HUDEP-2 (cell line): ENCODE results near the gene B3GLCT.
A peak's percentile ranks its signal among the peaks of the same experiment; 100 is the strongest.
"Not testable (repeated sequence)": the region's sequence is repeated elsewhere in the genome, so short reads cannot be mapped to it uniquely, and the experiment has no call there.

Source experiments
- DNase-seq, 76 experiments: peaks; one replicate each; lab custom pipeline; 2025; ENCODE audit not compliant: unreplicated experiment in 76 of 76; lab: John Stamatoyannopoulos, UW

B3GLCT gene

GRCh38 chr13:31334994-31335557 lies 135.3 kb downstream of the B3GLCT start:
- no peak for DNase-seq

GRCh38 chr13:31339616-31340015 lies 139.8 kb downstream of the B3GLCT start:
- DNase-seq: not testable (repeated sequence)

- DNase-seq: not testable (repeated sequence)
Observed at GRCh38 chr13:31340848-31341247, 141.1 kb downstream of the B3GLCT start.

GRCh38 chr13:31346891-31347290 lies 147.1 kb downstream of the B3GLCT start:
- no peak for DNase-seq

- DNase-seq: no peak
Observed at GRCh38 chr13:31349156-31349555, 149.4 kb downstream of the B3GLCT start.

GRCh38 chr13:31350560-31350959 lies 150.8 kb downstream of the B3GLCT start:
- no peak for DNase-seq

GRCh38 chr13:31351376-31351775 lies 151.6 kb downstream of the B3GLCT start:
- DNase-seq: no peak

GRCh38 chr13:31352467-31352866 lies 152.7 kb downstream of the B3GLCT start:
- no peak for DNase-seq

GRCh38 chr13:31355001-31355400 lies 155.2 kb downstream of the B3GLCT start:
- no peak for DNase-seq

- DNase-seq: no peak
Observed at GRCh38 chr13:31356991-31357390, 157.2 kb downstream of the B3GLCT start.

GRCh38 chr13:31357581-31357980 lies 157.8 kb downstream of the B3GLCT start:
- no peak for DNase-seq

- no peak for DNase-seq
Observed at GRCh38 chr13:31361673-31362072, 161.9 kb downstream of the B3GLCT start.

- DNase-seq: no peak
Observed at GRCh38 chr13:31365630-31366029, 165.9 kb downstream of the B3GLCT start.

GRCh38 chr13:31367410-31367809 lies 167.6 kb downstream of the B3GLCT start:
- DNase-seq: peak in 4 of 76 experiments; percentile 2 to 9 (median 2)

- no peak for DNase-seq
Observed at GRCh38 chr13:31369213-31369612, 169.4 kb downstream of the B3GLCT start.

- no peak for DNase-seq
Observed at GRCh38 chr13:31372454-31372853, 172.7 kb downstream of the B3GLCT start.

- DNase-seq: no peak
Observed at GRCh38 chr13:31374682-31375081, 174.9 kb downstream of the B3GLCT start.

GRCh38 chr13:31377946-31378345 lies 178.2 kb downstream of the B3GLCT start:
- DNase-seq: no peak

GRCh38 chr13:31380715-31381114 lies 180.9 kb downstream of the B3GLCT start:
- DNase-seq: no peak
